GM18867 (cell line): ENCODE results near the gene DGKE.
A peak's percentile ranks its signal among the peaks of the same experiment; 100 is the strongest.

Source experiments
- ATAC-seq: cut with Tn5 transposase; IDR thresholded peaks from one replicate; pipeline ENCODE4 v1.9.1; 2021; ENCODE audit warnings: mild to moderate bottlenecking, moderate library complexity; ENCODE audit not compliant: unreplicated experiment

DGKE gene

GRCh38 chr17:56833809-56834379, at the start of gene DGKE, which contains the start of gene C17orf67:
Gene DGKE, plus strand, starts transcription at chr17:56834151. Its CDS starts 645 bp downstream, at chr17:56834796.
Gene C17orf67, minus strand, starts transcription at chr17:56833920. Its CDS starts 18,110 bp downstream, at chr17:56815810.
- peak; percentile 75 for ATAC-seq

DNA sequence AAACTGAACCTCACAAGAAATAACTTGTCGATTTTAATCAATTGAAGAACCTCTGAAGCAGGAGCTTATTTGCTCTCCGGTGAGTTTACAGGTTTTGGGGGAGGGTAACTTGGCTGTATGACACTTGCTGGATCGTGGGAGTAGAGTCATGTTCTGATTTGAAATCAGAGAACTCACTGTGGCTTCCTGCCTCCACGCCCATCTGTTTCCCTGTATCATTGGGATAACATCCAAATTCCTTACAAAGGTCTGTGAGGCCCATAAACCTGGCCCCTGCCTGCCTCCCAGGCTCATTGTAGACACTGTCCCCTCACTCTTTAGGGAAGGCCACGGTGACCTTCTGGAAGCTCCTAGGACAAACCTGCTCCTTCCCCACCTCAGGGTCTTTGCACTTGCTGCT, 48.5 kb upstream of the DGKE start:
- ATAC-seq: no peak

DNA sequence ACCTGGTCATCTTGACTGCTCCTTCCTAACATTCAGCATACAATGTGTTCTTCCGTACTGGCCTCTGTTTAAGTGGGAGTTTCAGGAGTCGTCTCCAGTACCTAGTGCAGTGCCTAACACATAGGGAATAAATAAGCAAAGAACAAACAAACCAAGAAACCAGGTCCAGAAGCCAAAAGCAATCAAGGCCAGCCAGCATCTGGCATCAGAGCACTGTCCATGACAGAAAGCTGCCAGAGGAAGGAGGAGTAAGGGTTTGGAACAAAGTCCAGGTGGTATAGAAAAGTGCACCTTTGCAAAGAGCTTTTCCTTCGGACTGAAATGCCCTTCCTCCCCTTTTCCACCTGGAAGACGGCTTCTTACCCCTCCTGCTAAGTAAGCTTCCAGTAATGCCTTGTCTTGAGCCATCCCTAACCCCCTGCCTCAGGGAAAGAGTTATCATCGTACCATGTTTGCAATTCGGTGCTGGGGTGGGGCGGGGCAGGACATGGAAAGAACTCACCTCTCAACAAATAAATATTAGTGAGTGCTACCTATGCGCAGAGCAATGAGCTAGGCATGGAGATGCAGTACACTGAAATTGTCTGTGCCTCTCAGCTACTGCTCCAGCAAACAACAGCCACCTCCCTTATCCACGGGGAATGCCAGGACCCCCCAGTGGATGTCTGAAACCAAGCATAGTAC, 47.8 kb upstream of the DGKE start:
- ATAC-seq: no peak

- ATAC-seq: peak; percentile 84
Measured at GRCh38 chr17:56786989-56787482, 46.9 kb upstream of the DGKE start.

- no peak for ATAC-seq
Measured at GRCh38 chr17:56792267-56792666, 41.7 kb upstream of the DGKE start.

- no peak for ATAC-seq
Measured at GRCh38 chr17:56793531-56793930, 40.4 kb upstream of the DGKE start.

DNA sequence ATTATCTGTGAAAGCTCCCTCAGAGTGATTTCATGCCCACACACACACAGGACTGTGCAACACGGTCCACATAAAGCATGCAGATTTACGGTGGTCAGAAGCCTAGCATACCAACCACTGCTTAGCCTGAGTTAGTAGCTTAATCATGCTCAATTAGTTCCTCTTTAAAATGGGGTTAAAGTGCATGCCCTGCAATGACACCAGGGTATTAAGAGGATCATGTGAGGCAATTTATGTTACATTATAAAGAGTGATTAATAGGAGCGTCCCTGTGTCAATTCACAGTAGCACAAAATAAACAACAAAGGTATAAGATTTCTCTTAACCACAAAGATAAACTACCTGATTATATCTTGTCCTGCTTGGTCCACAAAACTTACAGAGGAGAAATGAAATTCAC, 40.0 kb upstream of the DGKE start:
- ATAC-seq: no peak

DNA sequence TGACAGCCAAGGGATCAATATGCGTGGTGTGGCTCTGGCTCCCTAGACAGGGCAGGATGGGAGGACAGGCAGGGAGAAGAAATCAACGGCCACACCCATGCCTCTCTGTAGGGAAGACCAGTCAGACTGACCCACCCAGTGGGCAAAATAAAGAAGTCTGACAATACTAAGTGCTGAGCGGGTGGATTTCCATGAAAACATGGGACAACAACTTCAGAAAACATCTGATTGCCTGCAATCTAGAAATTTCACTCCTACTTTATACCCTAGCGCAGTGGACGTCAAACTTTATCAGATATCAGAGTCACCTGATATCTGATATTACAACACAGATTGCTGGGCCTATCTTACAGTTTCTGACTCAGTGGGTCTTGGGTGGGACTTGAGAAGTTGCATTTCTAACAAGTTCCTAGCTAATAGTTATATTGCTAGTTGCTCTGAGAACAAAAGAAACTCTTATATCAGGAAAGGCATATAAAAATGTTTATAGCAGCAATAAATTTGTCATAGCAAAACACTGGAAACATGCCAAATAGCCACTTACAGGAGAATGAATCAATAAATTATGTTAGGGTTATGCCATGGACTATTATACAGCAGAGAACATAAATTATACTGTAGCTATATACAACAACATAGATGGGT, 38.6 kb upstream of the DGKE start:
- no peak for ATAC-seq

- no peak for ATAC-seq
Measured at GRCh38 chr17:56796536-56796935, 37.4 kb upstream of the DGKE start.

DNA sequence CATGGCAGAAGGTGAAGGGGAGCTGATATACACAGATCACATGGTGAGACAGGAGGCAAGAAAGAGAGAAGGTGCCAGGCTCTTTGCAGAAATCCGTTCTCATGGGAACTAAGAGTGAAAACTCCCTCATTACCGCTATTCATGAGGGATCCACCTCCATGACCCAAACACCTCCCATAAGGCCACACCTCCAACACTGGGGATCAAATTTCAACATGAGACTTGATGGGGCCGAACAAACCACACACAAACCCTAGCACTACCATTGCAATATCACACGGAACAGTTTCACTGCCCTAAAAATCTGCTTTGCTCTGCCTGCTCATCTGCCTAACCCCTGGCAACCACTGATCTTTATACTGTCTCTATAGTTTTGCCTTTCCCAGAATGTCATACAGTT, 35.0 kb upstream of the DGKE start:
- ATAC-seq: no peak

- no peak for ATAC-seq
Measured at GRCh38 chr17:56801459-56802178, 32.3 kb upstream of the DGKE start.

- no peak for ATAC-seq
Measured at GRCh38 chr17:56803071-56803470, 30.9 kb upstream of the DGKE start.

DNA sequence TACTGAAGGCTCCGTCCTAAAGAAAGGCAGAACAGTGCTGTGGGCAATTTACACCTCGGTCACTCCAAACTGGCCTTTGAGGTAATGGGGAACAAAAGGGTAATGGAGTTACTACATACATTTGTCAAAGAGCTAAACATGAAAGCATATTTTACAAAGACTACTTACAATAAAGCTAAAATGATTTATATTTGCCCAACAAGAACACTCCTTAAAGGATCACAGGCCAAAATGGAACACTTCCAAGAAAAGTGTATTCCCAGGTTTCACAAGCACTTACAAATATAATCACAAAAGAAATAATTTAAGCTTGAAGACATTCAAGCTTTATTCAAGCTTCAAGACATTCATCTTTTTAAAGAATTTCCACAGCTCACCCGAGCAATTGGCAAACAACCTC, 29.5 kb upstream of the DGKE start:
- no peak for ATAC-seq

GRCh38 chr17:56806949-56807348, 27.0 kb upstream of the DGKE start:
- no peak for ATAC-seq

DNA sequence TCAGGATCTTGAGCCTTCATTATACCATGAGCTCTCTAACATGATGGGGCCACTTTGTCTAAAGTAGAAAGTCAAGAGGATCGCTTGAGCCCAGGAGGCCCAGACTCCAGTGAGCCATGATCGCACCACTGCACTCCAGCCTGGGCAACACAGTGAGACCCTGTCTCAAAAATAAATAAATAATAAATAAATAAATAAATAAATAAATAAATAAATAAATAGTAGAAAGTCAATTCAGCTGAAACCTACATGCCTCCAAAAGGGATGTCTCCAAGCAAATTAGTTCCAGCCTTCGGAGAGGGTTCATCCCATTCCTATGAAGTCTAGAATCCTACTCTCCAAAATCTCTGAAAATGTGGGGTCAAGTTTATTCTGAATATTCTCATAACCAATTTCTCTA, 26.2 kb upstream of the DGKE start:
- ATAC-seq: no peak

DNA sequence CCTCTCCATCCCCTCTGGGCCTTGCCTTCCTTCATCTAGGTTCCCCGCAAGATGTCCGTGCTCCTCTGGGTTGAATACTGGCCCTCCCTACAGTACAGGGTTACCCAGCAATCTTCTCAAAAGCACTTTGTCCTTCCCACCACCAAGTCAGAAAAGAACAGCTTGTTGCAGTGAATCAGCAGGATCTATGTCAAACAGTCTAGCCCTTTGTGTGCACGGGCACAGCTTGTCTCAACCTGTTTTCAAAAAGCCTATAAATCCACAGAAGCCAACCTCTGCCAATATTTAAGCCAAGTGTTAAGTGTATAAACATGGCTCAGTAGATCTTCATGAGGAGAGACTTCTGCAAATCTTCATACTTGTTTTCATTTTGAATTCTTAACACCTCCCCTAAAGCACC, 25.4 kb upstream of the DGKE start:
- ATAC-seq: no peak

DNA sequence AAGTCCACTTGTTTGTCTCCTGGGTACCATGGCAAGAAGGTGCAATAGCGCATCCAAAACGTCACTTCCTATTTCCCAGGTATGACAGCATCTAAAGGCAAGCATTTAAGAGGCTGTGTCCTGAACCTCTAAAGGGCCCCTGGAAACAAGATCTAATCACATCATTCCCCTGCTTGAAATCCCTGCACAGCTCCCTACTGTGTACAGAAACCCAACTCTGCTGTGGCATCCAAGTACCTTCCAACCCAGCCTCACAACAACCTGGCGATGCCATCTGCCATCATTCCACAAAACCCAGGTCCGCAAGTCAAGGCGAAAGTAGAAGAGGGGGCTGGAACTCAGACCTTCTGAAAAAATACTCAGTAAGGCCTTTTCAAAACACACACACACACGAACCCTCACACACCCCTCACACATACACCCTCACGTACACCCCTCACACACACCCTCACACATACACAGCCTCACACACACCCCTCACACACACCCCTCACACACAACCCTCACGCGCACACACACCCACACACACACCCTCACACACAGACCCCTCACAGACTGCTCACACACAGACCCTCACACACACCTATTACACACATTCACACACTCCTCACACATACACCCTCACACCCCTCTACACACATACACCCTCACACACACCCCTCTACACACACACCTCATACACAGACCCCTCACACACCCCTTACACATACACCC, 24.7 kb upstream of the DGKE start:
- no peak for ATAC-seq

- ATAC-seq: no peak
Measured at GRCh38 chr17:56809820-56810179, 24.2 kb upstream of the DGKE start.

DNA sequence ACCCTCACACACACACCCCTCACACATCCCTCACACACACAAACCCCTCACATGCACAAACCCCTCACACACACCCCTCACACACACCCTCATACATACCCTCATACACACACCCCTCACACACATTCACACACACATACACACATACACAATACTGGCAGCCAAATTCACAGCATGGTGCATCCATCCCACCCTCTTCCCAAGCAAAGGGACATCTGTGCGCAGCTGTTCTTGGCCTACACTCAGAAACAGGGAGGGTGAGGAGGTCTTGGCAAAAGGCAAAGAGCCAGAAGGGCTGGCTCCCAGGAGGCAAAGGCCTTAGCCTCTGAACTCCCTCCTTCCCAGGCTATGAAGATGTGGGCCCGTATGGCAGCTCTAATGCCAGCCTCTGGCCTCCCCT, 23.6 kb upstream of the DGKE start:
- no peak for ATAC-seq

- no peak for ATAC-seq
Measured at GRCh38 chr17:56810891-56811775, 22.8 kb upstream of the DGKE start.
